Measurements from ENCODE around the gene GPR132. TPM values are rescaled to one million over a fixed set of nuclear protein-coding genes. Genes with fewer than 3 reads are reported as not detected.

Gene GPR132
- polyA plus RNA-seq, 1 donor from 2014 or later = not detected

DNA sequence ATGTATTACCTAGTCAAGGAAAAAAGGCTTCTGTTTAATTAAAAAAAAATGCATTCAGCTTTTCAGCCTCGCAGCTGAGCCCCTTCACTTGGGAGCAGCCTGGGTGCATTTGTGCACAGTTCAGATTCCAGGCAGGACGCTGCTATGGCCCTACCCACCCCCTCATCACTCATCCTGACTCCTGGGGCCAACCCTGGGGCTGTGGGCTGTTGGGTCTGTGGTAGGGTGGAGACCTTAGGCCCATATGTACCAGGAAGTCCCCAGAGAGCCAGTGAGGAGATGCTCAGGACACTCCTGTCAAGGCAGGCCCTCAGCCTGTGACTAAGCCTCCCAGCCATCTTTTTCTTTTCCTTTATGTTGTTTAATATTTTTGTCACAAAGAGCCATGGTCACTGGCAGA lies 35.0 kb downstream of the GPR132 start:
- Histone ChIP-seq H3K9me2 (ENCODE audit: insufficient read depth, low read length) (no peaks in the 10 kb centered on the region), H3K27me3 (ENCODE audit: insufficient read depth, low read depth, low read length) (peaks cover 30% of the 10 kb centered on the region), H2AFZ (ENCODE audit: low read depth, low read length) (no peak overlapping the region), H4K20me1 (ENCODE audit: insufficient read depth) (no peaks in the 10 kb centered on the region), H3K9ac (ENCODE audit: low read length) (no peak overlapping the region), H3K4me2 (ENCODE audit: low read length) (no peak overlapping the region), H3K36me3 (ENCODE audit: insufficient read depth, low read length) (no peaks in the 10 kb centered on the region), H3K9me3 (ENCODE audit: low read length) (peaks cover 7% of the 10 kb centered on the region), H3F3A (ENCODE audit: insufficient read depth, low read length, poor library complexity, severe bottlenecking) (no peaks in the 10 kb centered on the region), H3K4me3 (ENCODE audit: low read length) (no peak overlapping the region), H3K27ac (ENCODE audit: low read length) (no peak overlapping the region), H3K79me2 (replicated peaks; ENCODE audit: insufficient read depth, low read length) (no peaks in the 10 kb centered on the region)
- TF ChIP-seq SMC3 (conservative IDR thresholded peaks at IDR 0.05; ENCODE audit: poor library complexity) (no peak), EP300 (conservative IDR thresholded peaks at IDR 0.05; ENCODE audit: poor library complexity, severe bottlenecking) (no peak)

DNA sequence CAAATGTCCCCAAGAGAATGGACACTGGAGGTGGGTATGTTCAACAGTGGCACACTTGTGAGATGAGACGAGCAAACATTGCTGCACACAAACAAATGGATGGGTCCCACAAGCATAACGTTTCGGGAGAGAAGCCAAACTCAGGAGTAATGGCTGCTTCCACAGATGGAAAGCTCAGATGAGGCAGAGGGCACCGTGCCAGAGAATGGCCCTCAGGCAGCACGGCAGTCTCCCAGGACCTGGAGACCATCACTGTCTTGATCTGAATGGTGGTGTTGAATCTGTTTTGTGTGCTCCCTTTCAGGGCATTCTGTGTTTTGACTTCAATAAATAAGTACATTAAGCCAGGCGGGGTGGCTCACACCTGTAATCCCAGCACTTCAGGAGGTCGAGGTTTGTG lies 35.8 kb downstream of the GPR132 start:
- Histone ChIP-seq H3K4me2 (ENCODE audit: low read length) (no peak overlapping the region), H3K9ac (ENCODE audit: low read length) (no peak overlapping the region), H4K20me1 (ENCODE audit: insufficient read depth) (no peaks in the 10 kb centered on the region), H3K9me2 (ENCODE audit: insufficient read depth, low read length) (no peaks in the 10 kb centered on the region), H3K27me3 (ENCODE audit: insufficient read depth, low read depth, low read length) (peaks cover 22% of the 10 kb centered on the region), H3K36me3 (ENCODE audit: insufficient read depth, low read length) (no peaks in the 10 kb centered on the region), H3F3A (ENCODE audit: insufficient read depth, low read length, poor library complexity, severe bottlenecking) (no peaks in the 10 kb centered on the region), H3K4me3 (ENCODE audit: low read length) (no peak overlapping the region), H3K79me2 (replicated peaks; ENCODE audit: insufficient read depth, low read length) (no peaks in the 10 kb centered on the region), H3K27ac (ENCODE audit: low read length) (no peak overlapping the region), H3K9me3 (ENCODE audit: low read length) (peaks cover 7% of the 10 kb centered on the region), H2AFZ (ENCODE audit: low read depth, low read length) (no peak overlapping the region)
- no peak for TF ChIP-seq EP300 (conservative IDR thresholded peaks at IDR 0.05; ENCODE audit: poor library complexity, severe bottlenecking)
- TF ChIP-seq, protein P1, sequence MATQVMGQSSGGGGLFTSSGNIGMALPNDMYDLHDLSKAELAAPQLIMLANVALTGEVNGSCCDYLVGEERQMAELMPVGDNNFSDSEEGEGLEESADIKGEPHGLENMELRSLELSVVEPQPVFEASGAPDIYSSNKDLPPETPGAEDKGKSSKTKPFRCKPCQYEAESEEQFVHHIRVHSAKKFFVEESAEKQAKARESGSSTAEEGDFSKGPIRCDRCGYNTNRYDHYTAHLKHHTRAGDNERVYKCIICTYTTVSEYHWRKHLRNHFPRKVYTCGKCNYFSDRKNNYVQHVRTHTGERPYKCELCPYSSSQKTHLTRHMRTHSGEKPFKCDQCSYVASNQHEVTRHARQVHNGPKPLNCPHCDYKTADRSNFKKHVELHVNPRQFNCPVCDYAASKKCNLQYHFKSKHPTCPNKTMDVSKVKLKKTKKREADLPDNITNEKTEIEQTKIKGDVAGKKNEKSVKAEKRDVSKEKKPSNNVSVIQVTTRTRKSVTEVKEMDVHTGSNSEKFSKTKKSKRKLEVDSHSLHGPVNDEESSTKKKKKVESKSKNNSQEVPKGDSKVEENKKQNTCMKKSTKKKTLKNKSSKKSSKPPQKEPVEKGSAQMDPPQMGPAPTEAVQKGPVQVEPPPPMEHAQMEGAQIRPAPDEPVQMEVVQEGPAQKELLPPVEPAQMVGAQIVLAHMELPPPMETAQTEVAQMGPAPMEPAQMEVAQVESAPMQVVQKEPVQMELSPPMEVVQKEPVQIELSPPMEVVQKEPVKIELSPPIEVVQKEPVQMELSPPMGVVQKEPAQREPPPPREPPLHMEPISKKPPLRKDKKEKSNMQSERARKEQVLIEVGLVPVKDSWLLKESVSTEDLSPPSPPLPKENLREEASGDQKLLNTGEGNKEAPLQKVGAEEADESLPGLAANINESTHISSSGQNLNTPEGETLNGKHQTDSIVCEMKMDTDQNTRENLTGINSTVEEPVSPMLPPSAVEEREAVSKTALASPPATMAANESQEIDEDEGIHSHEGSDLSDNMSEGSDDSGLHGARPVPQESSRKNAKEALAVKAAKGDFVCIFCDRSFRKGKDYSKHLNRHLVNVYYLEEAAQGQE (IDR thresholded peaks at IDR 0.05; ENCODE audit: borderline replicate concordance) = no peak
- no peak for TF ChIP-seq EZH2 (IDR thresholded peaks at IDR 0.05; ENCODE audit: borderline replicate concordance, insufficient read depth, low read length, poor library complexity, severe bottlenecking)
- no peak for TF ChIP-seq TAF1 (IDR thresholded peaks at IDR 0.05; ENCODE audit: low read depth)
- TF ChIP-seq, protein P2, sequence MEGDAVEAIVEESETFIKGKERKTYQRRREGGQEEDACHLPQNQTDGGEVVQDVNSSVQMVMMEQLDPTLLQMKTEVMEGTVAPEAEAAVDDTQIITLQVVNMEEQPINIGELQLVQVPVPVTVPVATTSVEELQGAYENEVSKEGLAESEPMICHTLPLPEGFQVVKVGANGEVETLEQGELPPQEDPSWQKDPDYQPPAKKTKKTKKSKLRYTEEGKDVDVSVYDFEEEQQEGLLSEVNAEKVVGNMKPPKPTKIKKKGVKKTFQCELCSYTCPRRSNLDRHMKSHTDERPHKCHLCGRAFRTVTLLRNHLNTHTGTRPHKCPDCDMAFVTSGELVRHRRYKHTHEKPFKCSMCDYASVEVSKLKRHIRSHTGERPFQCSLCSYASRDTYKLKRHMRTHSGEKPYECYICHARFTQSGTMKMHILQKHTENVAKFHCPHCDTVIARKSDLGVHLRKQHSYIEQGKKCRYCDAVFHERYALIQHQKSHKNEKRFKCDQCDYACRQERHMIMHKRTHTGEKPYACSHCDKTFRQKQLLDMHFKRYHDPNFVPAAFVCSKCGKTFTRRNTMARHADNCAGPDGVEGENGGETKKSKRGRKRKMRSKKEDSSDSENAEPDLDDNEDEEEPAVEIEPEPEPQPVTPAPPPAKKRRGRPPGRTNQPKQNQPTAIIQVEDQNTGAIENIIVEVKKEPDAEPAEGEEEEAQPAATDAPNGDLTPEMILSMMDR (IDR thresholded peaks at IDR 0.05; ENCODE audit: poor library complexity, severe bottlenecking) = no peak

DNA sequence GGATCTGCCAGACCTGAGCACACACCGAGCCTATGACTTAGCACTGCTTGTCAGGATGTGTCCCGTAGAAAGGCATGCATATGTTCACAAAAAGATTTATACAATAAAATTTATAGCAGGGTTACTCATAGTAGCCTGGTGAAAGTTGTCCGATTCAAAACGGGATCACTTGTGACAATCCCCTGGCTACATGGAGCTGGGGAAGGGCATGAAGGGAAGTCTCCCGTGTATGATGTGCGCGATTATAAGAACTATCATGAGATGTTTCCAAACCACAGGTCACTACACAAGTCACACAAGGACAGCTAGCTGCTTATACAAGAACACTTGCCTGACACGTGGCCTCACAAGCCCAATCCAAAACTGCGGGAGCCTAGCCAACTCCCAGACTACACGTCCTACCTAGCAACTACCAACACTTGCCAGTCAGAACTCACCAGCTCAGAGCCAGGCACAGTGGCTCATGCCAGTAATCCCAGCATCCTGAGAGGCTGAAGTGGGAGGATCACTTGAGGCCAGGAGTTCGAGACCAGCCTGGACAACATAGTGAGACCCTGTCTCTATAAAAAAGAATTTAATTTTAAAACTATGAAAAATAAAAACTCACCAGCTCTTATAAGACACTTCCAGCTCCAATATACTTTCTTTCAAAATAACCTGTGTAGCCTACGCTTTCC lies 36.8 kb downstream of the GPR132 start:
- Histone ChIP-seq H3K9ac (ENCODE audit: low read length) (no peak overlapping the region), H3K9me3 (ENCODE audit: low read length) (peaks cover 4% of the 10 kb centered on the region), H3K27ac (ENCODE audit: low read length) (no peak overlapping the region), H2AFZ (ENCODE audit: low read depth, low read length) (no peak overlapping the region), H4K20me1 (ENCODE audit: insufficient read depth) (no peaks in the 10 kb centered on the region), H3K4me2 (ENCODE audit: low read length) (no peak overlapping the region), H3K4me3 (ENCODE audit: low read length) (no peak overlapping the region), H3K36me3 (ENCODE audit: insufficient read depth, low read length) (no peaks in the 10 kb centered on the region), H3K79me2 (replicated peaks; ENCODE audit: insufficient read depth, low read length) (no peaks in the 10 kb centered on the region), H3K27me3 (ENCODE audit: insufficient read depth, low read depth, low read length) (peaks cover 12% of the 10 kb centered on the region), H3F3A (ENCODE audit: insufficient read depth, low read length, poor library complexity, severe bottlenecking) (no peaks in the 10 kb centered on the region), H3K9me2 (ENCODE audit: insufficient read depth, low read length) (no peaks in the 10 kb centered on the region)
- TF ChIP-seq EP300 (conservative IDR thresholded peaks at IDR 0.05; ENCODE audit: poor library complexity, severe bottlenecking) (no peak), MXI1 (conservative IDR thresholded peaks at IDR 0.05; ENCODE audit: poor library complexity, severe bottlenecking) (no peak), EZH2 (IDR thresholded peaks at IDR 0.05; ENCODE audit: borderline replicate concordance, insufficient read depth, low read length, poor library complexity, severe bottlenecking) (no peak)
- TF ChIP-seq, protein P2 (IDR thresholded peaks at IDR 0.05; ENCODE audit: poor library complexity, severe bottlenecking) = no peak
- TF ChIP-seq, protein P1 (IDR thresholded peaks at IDR 0.05; ENCODE audit: borderline replicate concordance) = no peak
